ENCODE measurements around the gene PRR12.
A peak's percentile ranks its signal among the peaks of the same experiment; 100 is the strongest.

The PRR12 gene

DNA sequence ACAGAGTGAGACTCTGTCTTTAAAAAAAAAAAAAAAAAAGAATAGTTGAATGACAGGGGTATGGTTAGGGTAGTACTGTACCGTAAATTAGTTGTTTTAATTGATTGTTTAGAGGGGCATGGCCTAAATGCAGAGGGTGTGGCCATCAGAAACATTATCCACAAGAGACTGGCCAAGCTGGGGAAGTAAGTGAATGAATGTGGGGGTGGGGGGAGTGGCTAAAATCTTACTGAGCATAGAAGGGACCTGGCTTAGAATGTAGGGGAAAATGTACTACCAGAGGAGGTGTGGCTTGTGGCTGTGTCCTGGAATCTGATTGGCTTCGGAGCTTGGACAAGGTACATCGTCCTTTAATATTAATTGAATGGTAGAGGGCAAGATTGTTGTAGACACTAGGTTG is 78.5 kb downstream of the PRR12 start:
- no peak for DNase-seq

DNA sequence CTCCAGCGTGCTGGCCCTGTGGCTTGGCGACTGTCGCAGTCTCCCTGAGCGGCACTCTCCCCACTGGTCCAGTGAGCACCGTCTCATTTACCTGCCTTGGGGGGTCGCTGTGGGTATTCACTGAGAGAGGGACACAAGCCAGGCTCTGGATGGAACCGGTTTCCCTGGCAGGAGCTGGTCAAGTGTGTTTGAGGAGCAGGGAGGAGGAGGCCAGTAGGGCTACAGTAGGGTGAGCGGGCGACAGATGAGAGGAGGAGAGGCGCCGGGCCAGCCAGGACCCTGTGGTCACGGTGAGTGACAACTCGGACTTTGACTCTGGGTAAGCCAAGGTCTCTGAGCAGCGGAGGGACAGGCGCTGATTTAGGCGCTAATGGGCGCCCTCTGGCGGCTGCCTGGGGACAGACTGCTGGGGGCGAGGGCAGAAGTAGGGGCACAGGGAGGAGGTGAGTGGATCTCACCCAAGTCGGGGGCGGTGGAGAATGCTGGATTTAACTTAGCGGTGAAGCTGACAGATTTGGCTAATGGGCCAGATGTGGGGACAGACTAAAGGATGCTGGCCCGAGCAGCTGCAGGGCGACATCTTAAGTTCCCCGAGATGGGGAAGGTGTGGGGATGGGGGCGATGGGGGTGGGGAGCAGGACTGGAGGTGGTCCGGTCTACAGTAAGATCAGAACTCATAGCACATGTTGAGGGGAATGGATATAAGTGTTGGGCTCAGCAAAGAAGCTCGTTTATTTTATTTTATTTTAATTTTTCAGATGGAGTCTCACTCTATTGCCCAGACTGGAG is 81.3 kb downstream of the PRR12 start:
- peak; percentile 86 for DNase-seq

All from NCI-H510A (cell line).